ENCODE measurements around the gene RAPGEF6. TPM values are rescaled to one million over a fixed set of nuclear protein-coding genes. Genes with fewer than 3 reads are reported as not detected.
"Not testable (repeated sequence)": the region's sequence is repeated elsewhere in the genome, so short reads cannot be mapped to it uniquely, and the experiment has no call there.

The RAPGEF6 gene
- total and polyA plus RNA-seq, 5 donors, result 2.7 to 16.3 (median 13.3) TPM

GRCh38 chr5:131607903-131608540 is 27.0 kb downstream of the RAPGEF6 start:
- DNase-seq (no peak), ATAC-seq (no peak)
- peaks cover 13% of the 10 kb centered on the region for H3K4me1 ChIP-seq (ENCODE audit: control insufficient read depth, insufficient read depth, low read length)
- H3K9me3 ChIP-seq (ENCODE audit: control insufficient read depth, low read length), result no peaks in the 10 kb centered on the region
- WGBS, result 41% methylated on average over 4 of the region's 4 CpGs
- H3K27me3 ChIP-seq (ENCODE audit: control insufficient read depth, insufficient read depth), result no peaks in the 10 kb centered on the region
- H3K27ac ChIP-seq (ENCODE audit: low read length), result no peak overlapping the region
- intact Hi-C loops (cut with DNase I), result no loop called here
- H3K4me3 ChIP-seq (ENCODE audit: low read length), result no peak overlapping the region

- Histone ChIP-seq H3K27me3 (ENCODE audit: control insufficient read depth, insufficient read depth) (no peaks in the 10 kb centered on the region), H3K9me3 (ENCODE audit: control insufficient read depth, low read length) (no peaks in the 10 kb centered on the region), H3K27ac (ENCODE audit: low read length) (no peak overlapping the region), H3K4me3 (ENCODE audit: low read length) (no peak overlapping the region), H3K4me1 (ENCODE audit: control insufficient read depth, insufficient read depth, low read length) (peaks cover 13% of the 10 kb centered on the region)
- intact Hi-C loops (cut with DNase I), result no loop called here
- no peak for DNase-seq
- ATAC-seq, result peak in 1 of 2 donors; percentile 16
- 61% methylated on average over 4 of the region's 4 CpGs for WGBS
Observed at GRCh38 chr5:131607418-131607817, 27.6 kb downstream of the RAPGEF6 start.

DNA sequence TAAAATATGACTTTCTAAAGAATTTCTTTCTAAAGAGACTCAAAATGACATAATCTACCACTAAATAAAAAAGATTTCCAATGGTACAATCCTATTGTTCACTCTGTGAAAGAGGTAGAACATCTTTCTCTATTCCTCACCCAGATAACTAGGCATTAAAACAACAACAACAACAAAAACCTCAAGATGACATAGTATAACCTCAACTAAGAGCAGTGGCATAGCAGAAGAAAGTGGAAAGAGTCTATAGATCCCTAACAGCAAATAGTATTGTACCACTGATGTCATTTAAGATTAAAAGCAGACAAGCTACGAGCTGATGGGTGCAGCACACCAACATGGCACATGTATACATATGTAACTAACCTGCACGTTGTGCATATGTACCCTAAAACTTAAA is 29.9 kb downstream of the RAPGEF6 start:
- ATAC-seq, result no peak
- DNase-seq, result no peak
- H3K4me1 ChIP-seq (ENCODE audit: control insufficient read depth, insufficient read depth, low read length), result peaks cover 9% of the 10 kb centered on the region
- no peaks in the 10 kb centered on the region for H3K27me3 ChIP-seq (ENCODE audit: control insufficient read depth, insufficient read depth)
- H3K4me3 ChIP-seq (ENCODE audit: low read length), result no peak overlapping the region
- H3K9me3 ChIP-seq (ENCODE audit: control insufficient read depth, low read length), result no peaks in the 10 kb centered on the region
- intact Hi-C loops (cut with DNase I), result no loop called here
- no peak overlapping the region for H3K27ac ChIP-seq (ENCODE audit: low read length)
- WGBS, result 91% methylated on average over 2 of the region's 2 CpGs

GRCh38 chr5:131595088-131596033 is 39.7 kb downstream of the RAPGEF6 start:
- Histone ChIP-seq H3K4me3 (ENCODE audit: low read length) (no peak overlapping the region), H3K27ac (ENCODE audit: low read length) (no peak overlapping the region), H3K4me1 (ENCODE audit: control insufficient read depth, insufficient read depth, low read length) (no peaks in the 10 kb centered on the region), H3K27me3 (ENCODE audit: control insufficient read depth, insufficient read depth) (no peaks in the 10 kb centered on the region), H3K9me3 (ENCODE audit: control insufficient read depth, low read length) (no peaks in the 10 kb centered on the region)
- ATAC-seq (no peak), DNase-seq (no peak)
- intact Hi-C loops (cut with DNase I), result no loop called here
- WGBS, result 91% methylated on average over 8 of the region's 8 CpGs

GRCh38 chr5:131593921-131594320 is 41.1 kb downstream of the RAPGEF6 start:
- Histone ChIP-seq H3K27ac (ENCODE audit: low read length) (no peak overlapping the region), H3K9me3 (ENCODE audit: control insufficient read depth, low read length) (no peaks in the 10 kb centered on the region), H3K27me3 (ENCODE audit: control insufficient read depth, insufficient read depth) (no peaks in the 10 kb centered on the region), H3K4me1 (ENCODE audit: control insufficient read depth, insufficient read depth, low read length) (no peaks in the 10 kb centered on the region), H3K4me3 (ENCODE audit: low read length) (no peak overlapping the region)
- ATAC-seq (no peak), DNase-seq (no peak)
- WGBS, result 69% methylated on average over 2 of the region's 2 CpGs
- intact Hi-C loops (cut with DNase I), result no loop called here

- DNase-seq; H3K4me3 ChIP-seq (ENCODE audit: low read length); ATAC-seq; H3K27ac ChIP-seq (ENCODE audit: low read length); H3K4me1 ChIP-seq (ENCODE audit: control insufficient read depth, insufficient read depth, low read length); H3K27me3 ChIP-seq (ENCODE audit: control insufficient read depth, insufficient read depth); H3K9me3 ChIP-seq (ENCODE audit: control insufficient read depth, low read length); intact Hi-C loops (cut with DNase I): not testable (repeated sequence)
- 60% methylated on average over 2 of the region's 2 CpGs for WGBS
Observed at GRCh38 chr5:131593436-131593835, 41.6 kb downstream of the RAPGEF6 start.

DNA sequence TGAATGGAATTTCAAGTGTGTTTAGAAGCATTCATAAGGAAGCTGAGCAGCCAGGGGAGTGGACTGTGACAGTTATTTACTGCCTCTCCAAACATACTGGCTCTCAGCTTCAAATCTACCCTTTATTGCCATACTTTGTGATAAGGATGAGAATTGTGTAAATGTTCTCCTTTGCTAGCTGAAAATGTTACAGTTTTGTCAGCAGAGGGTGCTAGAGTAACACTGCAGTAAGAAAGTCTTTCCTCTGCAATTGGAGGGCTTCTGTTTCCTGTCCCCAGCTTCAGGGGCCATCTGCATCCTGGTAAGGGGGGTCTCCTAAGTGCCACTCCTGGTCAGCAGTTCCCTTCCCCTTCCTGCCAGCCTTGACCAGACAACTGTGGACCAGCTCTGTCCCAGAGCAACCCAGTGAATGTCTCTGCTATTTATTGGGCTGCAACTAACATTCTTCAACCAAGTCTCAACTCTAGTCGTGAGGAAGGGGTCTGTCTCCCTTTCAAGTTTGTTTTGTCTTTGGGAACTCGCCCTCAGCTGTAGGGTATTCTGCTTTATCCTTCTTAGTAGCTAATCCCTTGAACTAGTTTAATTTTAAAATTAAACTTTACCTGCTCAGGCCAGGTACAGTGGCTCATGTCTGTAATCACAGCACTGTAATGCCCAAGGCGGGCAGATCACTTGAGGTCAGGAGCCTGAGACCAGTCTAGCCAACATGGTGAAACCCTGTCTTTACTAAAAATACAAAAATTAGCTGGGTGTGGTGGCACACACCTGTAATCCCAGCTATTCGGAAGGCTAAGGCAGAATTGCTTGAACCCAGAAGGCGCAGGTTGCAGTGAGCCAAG is 45.3 kb downstream of the RAPGEF6 start:
- intact Hi-C loops (cut with DNase I), result loop anchor here (5.0 to 10.0 kb wide), 2 partner anchors 205 to 418 kb away; partner anchors contain the start of gene FNIP1 (in 1 of the 4)
- Histone ChIP-seq H3K4me3 (ENCODE audit: low read length) (no peak overlapping the region), H3K9me3 (ENCODE audit: control insufficient read depth, low read length) (no peaks in the 10 kb centered on the region), H3K27ac (ENCODE audit: low read length) (no peak overlapping the region), H3K27me3 (ENCODE audit: control insufficient read depth, insufficient read depth) (no peaks in the 10 kb centered on the region), H3K4me1 (ENCODE audit: control insufficient read depth, insufficient read depth, low read length) (no peaks in the 10 kb centered on the region)
- peak; percentile 67 to 76 for ATAC-seq
- no peak for DNase-seq
- WGBS, result 71% methylated on average over 5 of the region's 5 CpGs

- Histone ChIP-seq H3K4me1 (ENCODE audit: control insufficient read depth, insufficient read depth, low read length) (no peaks in the 10 kb centered on the region), H3K9me3 (ENCODE audit: control insufficient read depth, low read length) (no peaks in the 10 kb centered on the region), H3K4me3 (ENCODE audit: low read length) (no peak overlapping the region), H3K27me3 (ENCODE audit: control insufficient read depth, insufficient read depth) (no peaks in the 10 kb centered on the region), H3K27ac (ENCODE audit: low read length) (no peak overlapping the region)
- intact Hi-C loops (cut with DNase I), result loop anchor here (5.0 to 10.0 kb wide), 2 partner anchors 207 to 420 kb away; partner anchors contain the start of gene FNIP1 (in 1 of the 4)
- 75% methylated on average over 2 of the region's 2 CpGs for WGBS
- DNase-seq (no peak), ATAC-seq (no peak)
Observed at GRCh38 chr5:131587541-131587940, 47.5 kb downstream of the RAPGEF6 start.

DNA sequence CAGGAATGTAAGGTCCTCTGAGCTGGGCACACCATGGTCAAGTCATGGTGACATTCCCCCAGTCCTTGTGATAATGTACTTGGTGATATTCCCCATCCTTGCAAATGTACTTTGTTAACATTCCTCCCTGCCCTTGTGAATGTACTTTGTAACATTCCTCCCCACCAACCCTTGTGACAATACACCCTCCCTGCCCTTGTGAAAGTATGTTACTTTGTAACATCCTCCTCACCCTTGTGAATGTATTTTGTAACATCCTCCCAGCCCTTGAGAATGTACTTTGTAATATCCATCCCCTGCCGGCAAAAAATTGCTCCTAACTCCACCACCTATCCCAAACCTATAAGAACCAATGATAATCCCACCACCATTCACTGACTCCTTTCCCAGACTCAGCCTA is 53.3 kb downstream of the RAPGEF6 start:
- intact Hi-C loops (cut with DNase I), result loop anchor here in 1 of 4 donors (10.0 kb wide), 1 partner anchor 213 kb away; the partner anchor contains the start of gene FNIP1
- no peak for ATAC-seq
- H3K4me3 ChIP-seq (ENCODE audit: low read length), result no peak overlapping the region
- no peaks in the 10 kb centered on the region for H3K27me3 ChIP-seq (ENCODE audit: control insufficient read depth, insufficient read depth)
- H3K27ac ChIP-seq (ENCODE audit: low read length), result no peak overlapping the region
- no peak for DNase-seq
- H3K9me3 ChIP-seq (ENCODE audit: control insufficient read depth, low read length), result no peaks in the 10 kb centered on the region
- 98% methylated on average over 1 of the region's 1 CpG for WGBS
- peaks cover 3% of the 10 kb centered on the region for H3K4me1 ChIP-seq (ENCODE audit: control insufficient read depth, insufficient read depth, low read length)

GRCh38 chr5:131579917-131580671 is 54.9 kb downstream of the RAPGEF6 start:
- DNase-seq (peak in 1 of 3 donors; percentile 39), ATAC-seq (peak in 1 of 2 donors; percentile 43)
- no peak overlapping the region for H3K4me3 ChIP-seq (ENCODE audit: low read length)
- H3K27ac ChIP-seq (ENCODE audit: low read length), result no peak overlapping the region
- no peaks in the 10 kb centered on the region for H3K27me3 ChIP-seq (ENCODE audit: control insufficient read depth, insufficient read depth)
- no peaks in the 10 kb centered on the region for H3K9me3 ChIP-seq (ENCODE audit: control insufficient read depth, low read length)
- intact Hi-C loops (cut with DNase I), result loop anchor here in 1 of 4 donors (10.0 kb wide), 1 partner anchor 215 kb away; the partner anchor contains the start of gene FNIP1
- peaks cover 3% of the 10 kb centered on the region for H3K4me1 ChIP-seq (ENCODE audit: control insufficient read depth, insufficient read depth, low read length)
- WGBS, result 99% methylated on average over 38 of the region's 38 CpGs

All from right cardiac atrium (tissue), 5 donors.